Parathyroid adenoma (tissue), 2 donors: ENCODE measurements around the gene SUSD4.

Experiments used
- H2AFZ ChIP-seq: fragments of 300-600 bp; sonication (generic); one replicate; pipeline ENCODE4 v1.7.0; 2017; ENCODE audit warnings: antibody characterized with exemption, mild to moderate bottlenecking
- H3K27ac ChIP-seq: fragments of 300-600 bp; sonication (generic); one replicate; pipeline ENCODE4 v1.7.0; 2017
- H3K27me3 ChIP-seq: fragments of 300-600 bp; sonication (generic); one replicate; pipeline ENCODE4 v1.7.0; 2017; ENCODE audit warnings: low read length; ENCODE audit not compliant: control insufficient read depth, insufficient read depth
- H3K36me3 ChIP-seq: fragments of 300-600 bp; sonication (generic); one replicate; pipeline ENCODE4 v1.7.0; 2017; ENCODE audit warnings: low read length; ENCODE audit not compliant: control insufficient read depth, insufficient read depth
- H3K4me1 ChIP-seq: fragments of 300-600 bp; sonication (generic); one replicate; pipeline ENCODE4 v1.7.0; 2017; ENCODE audit warnings: control low read depth
- H3K4me2 ChIP-seq: fragments of 300-600 bp; sonication (generic); one replicate; pipeline ENCODE4 v1.7.0; 2017; ENCODE audit warnings: low read length
- H3K4me3 ChIP-seq: fragments of 300-600 bp; sonication (generic); one replicate; pipeline ENCODE4 v1.7.0; 2017; ENCODE audit warnings: low read depth, low read length
- H3K79me2 ChIP-seq: fragments of 300-600 bp; sonication (generic); one replicate; pipeline ENCODE4 v1.7.0; 2017; ENCODE audit warnings: control low read depth
- H3K9ac ChIP-seq: fragments of 300-600 bp; sonication (generic); one replicate; pipeline ENCODE4 v1.7.0; 2017; ENCODE audit warnings: mild to moderate bottlenecking
- H3K9me3 ChIP-seq: fragments of 300-600 bp; sonication (generic); one replicate; pipeline ENCODE4 v1.7.0; 2017; ENCODE audit warnings: low read length; ENCODE audit not compliant: control insufficient read depth
- TF ChIP-seq, protein P1 (sequence below): fragments of 300-600 bp; sonication (generic); IDR thresholded peaks from one replicate; pipeline ENCODE4 v1.7.0; 2017; ENCODE audit warnings: antibody characterized with exemption, mild to moderate bottlenecking
- donor health status: primary hyperparathyroidism.

The SUSD4 gene

DNA sequence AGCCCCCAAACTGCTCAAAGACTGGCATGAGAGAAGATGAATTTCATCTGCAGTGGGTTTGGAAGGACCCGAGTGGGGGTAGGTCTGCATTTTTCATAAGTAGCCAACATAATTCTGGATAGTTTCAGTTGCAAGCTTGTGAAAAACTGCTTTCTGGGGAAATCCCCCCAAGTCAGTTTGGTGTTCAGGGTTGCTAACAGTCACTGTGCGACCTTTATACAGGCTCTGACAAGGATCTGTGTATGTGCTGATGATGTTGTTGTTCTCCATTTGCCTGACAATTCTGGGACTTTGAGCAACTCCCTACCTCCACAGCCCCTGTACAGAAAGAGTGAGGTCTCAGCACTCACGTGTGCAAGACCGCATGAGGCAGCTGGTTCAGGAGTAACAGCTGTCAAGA, 87.9 kb downstream of the SUSD4 start:
- TF ChIP-seq, protein P1, sequence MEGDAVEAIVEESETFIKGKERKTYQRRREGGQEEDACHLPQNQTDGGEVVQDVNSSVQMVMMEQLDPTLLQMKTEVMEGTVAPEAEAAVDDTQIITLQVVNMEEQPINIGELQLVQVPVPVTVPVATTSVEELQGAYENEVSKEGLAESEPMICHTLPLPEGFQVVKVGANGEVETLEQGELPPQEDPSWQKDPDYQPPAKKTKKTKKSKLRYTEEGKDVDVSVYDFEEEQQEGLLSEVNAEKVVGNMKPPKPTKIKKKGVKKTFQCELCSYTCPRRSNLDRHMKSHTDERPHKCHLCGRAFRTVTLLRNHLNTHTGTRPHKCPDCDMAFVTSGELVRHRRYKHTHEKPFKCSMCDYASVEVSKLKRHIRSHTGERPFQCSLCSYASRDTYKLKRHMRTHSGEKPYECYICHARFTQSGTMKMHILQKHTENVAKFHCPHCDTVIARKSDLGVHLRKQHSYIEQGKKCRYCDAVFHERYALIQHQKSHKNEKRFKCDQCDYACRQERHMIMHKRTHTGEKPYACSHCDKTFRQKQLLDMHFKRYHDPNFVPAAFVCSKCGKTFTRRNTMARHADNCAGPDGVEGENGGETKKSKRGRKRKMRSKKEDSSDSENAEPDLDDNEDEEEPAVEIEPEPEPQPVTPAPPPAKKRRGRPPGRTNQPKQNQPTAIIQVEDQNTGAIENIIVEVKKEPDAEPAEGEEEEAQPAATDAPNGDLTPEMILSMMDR = no peak
- no peaks in the 10 kb centered on the region for H3K9me3 ChIP-seq
- H3K27ac ChIP-seq = no peak overlapping the region
- no peaks in the 10 kb centered on the region for H3K4me1 ChIP-seq
- H3K4me3 ChIP-seq = no peak overlapping the region
- no peaks in the 10 kb centered on the region for H3K79me2 ChIP-seq
- no peak overlapping the region for H2AFZ ChIP-seq
- H3K36me3 ChIP-seq = no peaks in the 10 kb centered on the region
- no peak overlapping the region for H3K4me2 ChIP-seq
- H3K9ac ChIP-seq = no peak overlapping the region
- no peaks in the 10 kb centered on the region for H3K27me3 ChIP-seq

DNA sequence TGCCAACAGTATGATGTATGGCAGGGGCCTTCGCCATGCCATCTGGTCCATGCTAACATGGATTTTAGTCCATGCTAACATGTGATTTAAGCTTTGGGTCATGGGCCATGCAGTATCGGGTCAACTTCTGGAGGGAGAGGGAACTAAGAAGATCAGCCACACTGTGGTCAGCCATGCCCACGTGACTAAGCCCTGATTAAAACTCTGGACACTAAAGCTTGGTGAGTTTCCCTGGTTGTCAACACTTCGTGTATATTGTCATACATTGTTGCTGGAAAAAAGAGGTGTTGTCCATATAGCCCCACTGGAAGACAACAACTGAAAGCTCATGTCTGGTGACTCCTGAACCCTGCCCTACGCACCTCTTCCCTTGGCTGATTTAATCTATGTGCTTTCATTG, 90.5 kb downstream of the SUSD4 start:
- TF ChIP-seq, protein P1 = no peak
- Histone ChIP-seq H3K4me1 (no peaks in the 10 kb centered on the region), H3K9ac (no peak overlapping the region), H3K9me3 (no peaks in the 10 kb centered on the region), H3K79me2 (no peaks in the 10 kb centered on the region), H3K36me3 (no peaks in the 10 kb centered on the region), H3K27ac (no peak overlapping the region), H3K27me3 (no peaks in the 10 kb centered on the region), H2AFZ (no peak overlapping the region), H3K4me2 (no peak overlapping the region), H3K4me3 (no peak overlapping the region)

DNA sequence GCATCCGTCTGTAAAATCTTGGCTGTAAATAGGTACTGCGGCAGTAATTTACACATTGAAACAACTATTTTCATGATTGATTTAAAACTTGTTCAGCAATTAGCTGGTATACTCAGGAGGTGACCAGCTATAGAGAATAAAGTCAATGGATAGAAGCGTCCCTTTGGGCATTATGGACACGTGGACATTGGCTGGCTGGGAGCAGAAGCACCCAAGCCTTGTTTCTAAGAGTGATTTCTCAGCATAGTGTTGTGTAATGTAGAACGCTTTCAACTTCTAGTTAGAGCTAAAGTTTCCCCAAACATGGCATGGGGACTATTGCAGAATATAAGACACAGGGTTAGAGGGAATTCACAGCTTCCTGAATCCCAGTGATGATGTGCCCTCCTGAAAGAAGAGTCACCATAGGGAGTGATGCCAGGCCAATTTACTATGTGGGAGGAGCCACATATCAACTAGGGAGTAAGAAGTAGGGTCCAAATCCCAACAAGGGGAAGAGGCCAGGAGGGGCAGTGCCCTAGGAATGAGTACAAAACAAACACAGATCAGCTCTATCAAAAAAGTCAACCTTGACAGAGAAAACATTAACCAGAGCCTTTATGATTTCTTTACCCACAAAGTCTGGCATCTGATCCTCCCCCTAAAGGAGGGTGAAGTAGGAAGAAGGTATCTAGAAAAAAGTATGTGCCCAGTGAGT, 92.7 kb downstream of the SUSD4 start:
- no peak overlapping the region for H2AFZ ChIP-seq
- H3K79me2 ChIP-seq = no peaks in the 10 kb centered on the region
- no peak overlapping the region for H3K27ac ChIP-seq
- H3K27me3 ChIP-seq = no peaks in the 10 kb centered on the region
- H3K9me3 ChIP-seq = no peaks in the 10 kb centered on the region
- no peaks in the 10 kb centered on the region for H3K4me1 ChIP-seq
- no peaks in the 10 kb centered on the region for H3K36me3 ChIP-seq
- no peak overlapping the region for H3K4me3 ChIP-seq
- H3K4me2 ChIP-seq = no peak overlapping the region
- no peak overlapping the region for H3K9ac ChIP-seq
- TF ChIP-seq, protein P1 = no peak

DNA sequence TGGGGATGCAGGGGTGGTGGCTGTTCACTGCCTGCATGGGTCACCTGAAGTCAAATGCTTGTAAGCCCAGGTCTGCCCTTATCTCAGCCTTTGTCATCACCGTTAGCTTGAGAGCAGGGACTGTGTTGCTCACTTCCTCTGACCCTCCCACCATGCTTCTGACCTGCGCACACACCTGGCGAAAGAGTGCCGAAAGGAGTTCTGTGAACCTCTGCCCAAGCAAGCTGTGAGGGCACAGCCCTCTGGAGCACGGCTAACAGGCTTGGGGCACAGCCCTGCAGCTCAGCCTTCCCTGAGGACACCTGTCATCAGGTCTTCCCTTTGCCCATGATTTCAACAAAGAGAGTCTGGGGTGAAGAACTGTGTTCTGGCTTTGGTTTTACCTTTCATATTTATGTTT, 93.8 kb downstream of the SUSD4 start:
- no peak overlapping the region for H3K4me2 ChIP-seq
- H3K9me3 ChIP-seq = no peaks in the 10 kb centered on the region
- H3K36me3 ChIP-seq = no peaks in the 10 kb centered on the region
- TF ChIP-seq, protein P1 = no peak
- H3K27ac ChIP-seq = no peak overlapping the region
- no peaks in the 10 kb centered on the region for H3K79me2 ChIP-seq
- H3K4me3 ChIP-seq = no peak overlapping the region
- no peaks in the 10 kb centered on the region for H3K4me1 ChIP-seq
- no peaks in the 10 kb centered on the region for H3K27me3 ChIP-seq
- H2AFZ ChIP-seq = no peak overlapping the region
- no peak overlapping the region for H3K9ac ChIP-seq

DNA sequence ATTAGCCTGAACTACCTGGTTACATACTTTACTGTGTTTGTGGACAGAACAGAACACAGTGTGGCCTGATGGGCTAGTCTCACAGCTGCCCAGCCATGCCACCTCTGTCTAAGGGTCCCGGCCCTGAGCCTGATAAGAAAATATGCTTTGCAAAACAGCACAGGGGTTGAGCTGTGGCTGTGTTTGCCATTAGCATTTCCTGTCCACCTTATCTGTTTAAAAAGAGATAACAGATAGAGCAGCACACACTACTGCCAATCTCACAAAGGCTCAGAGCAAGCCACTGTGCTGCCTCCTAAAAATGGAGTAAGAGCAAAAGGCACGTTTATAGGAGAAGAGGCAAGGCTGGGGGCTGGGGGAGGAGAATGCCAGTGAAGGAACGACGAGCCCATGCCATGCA, 95.0 kb downstream of the SUSD4 start:
- Histone ChIP-seq H3K4me1 (no peaks in the 10 kb centered on the region), H3K27ac (no peak overlapping the region), H3K36me3 (no peaks in the 10 kb centered on the region), H2AFZ (no peak overlapping the region), H3K4me3 (no peak overlapping the region), H3K9ac (no peak overlapping the region), H3K4me2 (no peak overlapping the region), H3K9me3 (no peaks in the 10 kb centered on the region), H3K79me2 (no peaks in the 10 kb centered on the region), H3K27me3 (no peaks in the 10 kb centered on the region)
- TF ChIP-seq, protein P1 = no peak
